ENCODE results near the gene VIL1.

DNA sequence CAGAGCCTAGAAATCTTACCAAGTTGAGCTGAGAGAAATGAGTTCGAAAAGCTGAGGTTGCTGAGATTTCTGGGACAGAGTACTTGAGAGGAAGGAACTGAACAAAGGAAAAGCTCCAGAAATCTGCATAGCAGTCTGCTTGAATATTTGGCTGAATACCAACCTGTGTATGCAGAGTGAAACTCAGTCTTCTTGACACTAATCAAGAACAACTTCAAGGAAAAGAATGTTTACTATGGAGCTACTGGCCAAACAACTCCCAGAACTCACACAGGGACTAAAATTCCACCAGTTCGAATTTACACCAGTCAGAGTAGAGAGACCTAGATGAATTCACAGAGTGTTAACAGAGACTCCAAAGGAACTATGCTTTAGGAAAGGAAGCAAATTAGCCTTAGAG, 82.7 kb downstream of the VIL1 start:
- TF ChIP-seq, protein P1, sequence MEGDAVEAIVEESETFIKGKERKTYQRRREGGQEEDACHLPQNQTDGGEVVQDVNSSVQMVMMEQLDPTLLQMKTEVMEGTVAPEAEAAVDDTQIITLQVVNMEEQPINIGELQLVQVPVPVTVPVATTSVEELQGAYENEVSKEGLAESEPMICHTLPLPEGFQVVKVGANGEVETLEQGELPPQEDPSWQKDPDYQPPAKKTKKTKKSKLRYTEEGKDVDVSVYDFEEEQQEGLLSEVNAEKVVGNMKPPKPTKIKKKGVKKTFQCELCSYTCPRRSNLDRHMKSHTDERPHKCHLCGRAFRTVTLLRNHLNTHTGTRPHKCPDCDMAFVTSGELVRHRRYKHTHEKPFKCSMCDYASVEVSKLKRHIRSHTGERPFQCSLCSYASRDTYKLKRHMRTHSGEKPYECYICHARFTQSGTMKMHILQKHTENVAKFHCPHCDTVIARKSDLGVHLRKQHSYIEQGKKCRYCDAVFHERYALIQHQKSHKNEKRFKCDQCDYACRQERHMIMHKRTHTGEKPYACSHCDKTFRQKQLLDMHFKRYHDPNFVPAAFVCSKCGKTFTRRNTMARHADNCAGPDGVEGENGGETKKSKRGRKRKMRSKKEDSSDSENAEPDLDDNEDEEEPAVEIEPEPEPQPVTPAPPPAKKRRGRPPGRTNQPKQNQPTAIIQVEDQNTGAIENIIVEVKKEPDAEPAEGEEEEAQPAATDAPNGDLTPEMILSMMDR (IDR thresholded peaks at IDR 0.05): no peak
- TF ChIP-seq POLR2A (IDR thresholded peaks at IDR 0.05): no peak
